Right lobe of liver (tissue), 6 donors: ENCODE data around the gene CCDC197. TPM values are rescaled to one million over a fixed set of nuclear protein-coding genes. Genes with fewer than 3 reads are reported as not detected.
A peak's percentile ranks its signal among the peaks of the same experiment; 100 is the strongest.

Experiments
- ATAC-seq, 4 donors: fragments of 200-7000 bp; cut with Tn5 transposase; one replicate each; pipeline ENCODE4 v1.9.1; 2020; ENCODE audit warnings: mild to moderate bottlenecking in 4 of 4, moderate library complexity in 4 of 4
- DNase-seq, 3 donors: peaks; one replicate each; pipeline ENCODE4 v3.0.0-alpha.2; 2020
- H3K27ac ChIP-seq, 3 donors: fragments of 200-600 bp; one replicate each; pipeline ENCODE4 v1.8.0; 2022
- H3K27me3 ChIP-seq, 2 donors: fragments of 200-600 bp; one replicate each; pipeline ENCODE4 v1.8.0; 2022
- H3K36me3 ChIP-seq, 4 donors: fragments of 200-600 bp; sonication (generic) in 1 of 4; one replicate each; pipeline versions ENCODE4 v1.5.1 to v1.8.0; 2017 to 2022; ENCODE audit warnings: control low read depth in 1 of 4
- H3K4me1 ChIP-seq, 4 donors: fragments of 200-600 bp; sonication (generic) in 1 of 4; one replicate each; pipeline versions ENCODE4 v1.5.1 to v1.8.0; 2017 to 2022; ENCODE audit warnings: control low read depth in 1 of 4
- H3K4me3 ChIP-seq, 3 donors: fragments of 200-600 bp; one replicate each; pipeline ENCODE4 v1.8.0; 2022
- H3K9me3 ChIP-seq, 4 donors: fragments of 200-600 bp; sonication (generic) in 1 of 4; one replicate each; pipeline versions ENCODE4 v1.5.1 to v1.8.0; 2017 to 2022; ENCODE audit warnings: control low read depth in 1 of 4
- CTCF ChIP-seq, 4 donors: fragments of 200-600 bp in 3 of 4; fragments of 450-650 bp in 1 of 4; IDR thresholded peaks; one replicate each; pipeline versions ENCODE4 v1.5.1 to v1.8.0; 2016 to 2022; ENCODE audit warnings: antibody characterized with exemption in 4 of 4, mild to moderate bottlenecking in 2 of 4
- POLR2A ChIP-seq: fragments of 450-650 bp; IDR thresholded peaks from one replicate; pipeline ENCODE4 v1.6.1; 2017; ENCODE audit warnings: antibody characterized with exemption, mild to moderate bottlenecking
- WGBS: methylation state at CpG from one replicate; pipeline ENCODE4 v1.1.6; 2018; ENCODE audit warnings: low coverage, low lambda C conversion rate; ENCODE audit not compliant: insufficient coverage; ENCODE audit errors: missing lambda C conversion rate; 5-methylcytosine and 5-hydroxymethylcytosine counted together
- intact Hi-C, 2 donors: fragments of 100-400 bp; cut with DNase I; formaldehyde crosslinking; loops; one replicate each; pipeline versions ENCODE4 v1.11.2 to v1.14.1; 2022
- total RNA-seq, 6 experiments: library from RNA; depleted of rRNA in 2 of 6; stranded (reverse); fragments of >200 nt in 2 of 6; fragmentation: NEBNext Ultra II Directional in 3 of 6; extraction: Animal tissue kit (Norgen Biotek cat#: 25700) in 3 of 6; gene quantifications; one replicate each; pipeline versions ENCODE4 v1.1.0 to v1.2.4, GENCODE V29; 2016 to 2023
- donor health status: DM: no; HTN: yes; CAD: no.
- donor health status: DM: no; HTN: no; CAD: no.
- donor health status: DM: no; HTN: no; CAD: no.
- donor health status: DM: no; HTN: yes; CAD: no.
- donor health status: DM: no; HTN: yes; CAD: no.

The CCDC197 gene
- total RNA-seq, 6 experiments from 2014 or later, result not detected

- Histone ChIP-seq H3K27ac (peak overlapping the region in 1 of 3 donors; percentile 12), H3K9me3 (no peaks in the 10 kb centered on the region), H3K36me3 (no peaks in the 10 kb centered on the region), H3K4me1 (peaks cover 0 to 5% (median 0%) of the 10 kb centered on the region in 4 donors), H3K27me3 (no peaks in the 10 kb centered on the region), H3K4me3 (no peak overlapping the region)
- 40% methylated on average over 9 of the region's 19 CpGs for WGBS
- no peak for TF ChIP-seq CTCF (IDR thresholded peaks at IDR 0.05)
- no peak for TF ChIP-seq POLR2A
- peak; percentile 5 to 59 (median 50) for ATAC-seq
- no peak for DNase-seq
- intact Hi-C loops, result no loop called here
Observed at GRCh38 chr14:93954900-93955849, 41.9 kb upstream of the CCDC197 start.

GRCh38 chr14:93955850-93956481 lies 41.1 kb upstream of the CCDC197 start:
- Histone ChIP-seq H3K4me1 (peaks cover 0 to 5% (median 0%) of the 10 kb centered on the region in 4 donors), H3K27me3 (no peaks in the 10 kb centered on the region), H3K9me3 (no peaks in the 10 kb centered on the region), H3K36me3 (no peaks in the 10 kb centered on the region), H3K4me3 (no peak overlapping the region), H3K27ac (no peak overlapping the region)
- ATAC-seq, result no peak
- no peak for DNase-seq
- TF ChIP-seq CTCF (IDR thresholded peaks at IDR 0.05) (no peak), POLR2A (no peak)
- 19% methylated on average over 5 of the region's 8 CpGs for WGBS
- intact Hi-C loops, result no loop called here

- intact Hi-C loops, result no loop called here
- DNase-seq (peak in 1 of 3 donors; percentile 29), ATAC-seq (no peak)
- no peaks in the 10 kb centered on the region for H3K36me3 ChIP-seq
- H3K9me3 ChIP-seq, result no peaks in the 10 kb centered on the region
- H3K4me3 ChIP-seq, result no peak overlapping the region
- H3K4me1 ChIP-seq, result peaks cover 0 to 5% (median 0%) of the 10 kb centered on the region in 4 donors
- no peaks in the 10 kb centered on the region for H3K27me3 ChIP-seq
- no peak overlapping the region for H3K27ac ChIP-seq
- WGBS, result 44% methylated on average over 4 of the region's 14 CpGs
- TF ChIP-seq CTCF (IDR thresholded peaks at IDR 0.05) (no peak), POLR2A (no peak)
Observed at GRCh38 chr14:93956514-93957332, 40.4 kb upstream of the CCDC197 start.

- intact Hi-C loops, result no loop called here
- H3K27ac ChIP-seq, result no peak overlapping the region
Observed at GRCh38 chr14:93957333-93957710, 39.8 kb upstream of the CCDC197 start.

More at GRCh38 chr14:93957333-93957710, 39.8 kb upstream of the CCDC197 start:
- Histone ChIP-seq H3K36me3 (no peaks in the 10 kb centered on the region), H3K4me1 (peaks cover 0 to 5% (median 0%) of the 10 kb centered on the region in 4 donors), H3K4me3 (no peak overlapping the region), H3K9me3 (no peaks in the 10 kb centered on the region), H3K27me3 (no peaks in the 10 kb centered on the region)
- DNase-seq (no peak), ATAC-seq (no peak)
- WGBS, result 60% methylated on average over 2 of the region's 7 CpGs
- no peak for TF ChIP-seq POLR2A
- no peak for TF ChIP-seq CTCF (IDR thresholded peaks at IDR 0.05)
